ENCODE data around the gene GATAD2B.
A peak's percentile ranks its signal among the peaks of the same experiment; 100 is the strongest.

The GATAD2B gene

DNA sequence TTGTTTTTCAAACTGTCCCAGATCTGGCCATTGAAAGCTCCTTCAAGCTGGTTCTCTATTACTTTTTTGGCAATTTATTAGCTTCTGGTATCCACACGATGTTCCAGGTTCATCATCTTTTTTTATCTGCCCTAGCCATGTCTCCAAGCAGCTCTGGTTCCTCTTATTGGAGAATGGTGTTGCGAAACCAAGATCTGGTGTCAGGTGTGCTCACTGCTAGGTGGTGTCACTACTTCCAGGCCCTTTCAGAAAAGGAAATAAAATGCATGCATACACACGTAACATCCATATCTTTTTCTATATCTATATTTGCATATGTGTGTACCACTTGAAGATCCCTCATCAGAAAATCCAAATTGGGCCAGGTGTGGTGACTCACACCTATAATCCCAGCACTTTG lies 53.3 kb downstream of the GATAD2B start:
- Histone ChIP-seq H3K27me3 (ENCODE audit: insufficient read depth, poor library complexity, severe bottlenecking) (no peaks in the 10 kb centered on the region), H3K4me3 (replicated peaks; ENCODE audit: insufficient read depth, low read length) (no peak overlapping the region), H3K27ac (replicated peaks) (no peak overlapping the region)
- no peak for TF ChIP-seq SPI1 (IDR thresholded peaks at IDR 0.05; ENCODE audit: borderline replicate concordance, low read depth)
- no peak for TF ChIP-seq GABPA (IDR thresholded peaks at IDR 0.05; ENCODE audit: low read depth)
- TF ChIP-seq CTCF (IDR thresholded peaks at IDR 0.05; ENCODE audit: insufficient read depth, low read length), result no peak
- no peak for TF ChIP-seq POLR2AphosphoS5 (IDR thresholded peaks at IDR 0.05; ENCODE audit: low read depth)
- TF ChIP-seq, protein P1, sequence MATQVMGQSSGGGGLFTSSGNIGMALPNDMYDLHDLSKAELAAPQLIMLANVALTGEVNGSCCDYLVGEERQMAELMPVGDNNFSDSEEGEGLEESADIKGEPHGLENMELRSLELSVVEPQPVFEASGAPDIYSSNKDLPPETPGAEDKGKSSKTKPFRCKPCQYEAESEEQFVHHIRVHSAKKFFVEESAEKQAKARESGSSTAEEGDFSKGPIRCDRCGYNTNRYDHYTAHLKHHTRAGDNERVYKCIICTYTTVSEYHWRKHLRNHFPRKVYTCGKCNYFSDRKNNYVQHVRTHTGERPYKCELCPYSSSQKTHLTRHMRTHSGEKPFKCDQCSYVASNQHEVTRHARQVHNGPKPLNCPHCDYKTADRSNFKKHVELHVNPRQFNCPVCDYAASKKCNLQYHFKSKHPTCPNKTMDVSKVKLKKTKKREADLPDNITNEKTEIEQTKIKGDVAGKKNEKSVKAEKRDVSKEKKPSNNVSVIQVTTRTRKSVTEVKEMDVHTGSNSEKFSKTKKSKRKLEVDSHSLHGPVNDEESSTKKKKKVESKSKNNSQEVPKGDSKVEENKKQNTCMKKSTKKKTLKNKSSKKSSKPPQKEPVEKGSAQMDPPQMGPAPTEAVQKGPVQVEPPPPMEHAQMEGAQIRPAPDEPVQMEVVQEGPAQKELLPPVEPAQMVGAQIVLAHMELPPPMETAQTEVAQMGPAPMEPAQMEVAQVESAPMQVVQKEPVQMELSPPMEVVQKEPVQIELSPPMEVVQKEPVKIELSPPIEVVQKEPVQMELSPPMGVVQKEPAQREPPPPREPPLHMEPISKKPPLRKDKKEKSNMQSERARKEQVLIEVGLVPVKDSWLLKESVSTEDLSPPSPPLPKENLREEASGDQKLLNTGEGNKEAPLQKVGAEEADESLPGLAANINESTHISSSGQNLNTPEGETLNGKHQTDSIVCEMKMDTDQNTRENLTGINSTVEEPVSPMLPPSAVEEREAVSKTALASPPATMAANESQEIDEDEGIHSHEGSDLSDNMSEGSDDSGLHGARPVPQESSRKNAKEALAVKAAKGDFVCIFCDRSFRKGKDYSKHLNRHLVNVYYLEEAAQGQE (IDR thresholded peaks at IDR 0.05; ENCODE audit: insufficient replicate concordance, low read depth), result no peak
- peak in 1 of 2 experiments; percentile 39 for DNase-seq (ENCODE audit: low read depth in 1 of 2, low spot score in 1 of 2)

DNA sequence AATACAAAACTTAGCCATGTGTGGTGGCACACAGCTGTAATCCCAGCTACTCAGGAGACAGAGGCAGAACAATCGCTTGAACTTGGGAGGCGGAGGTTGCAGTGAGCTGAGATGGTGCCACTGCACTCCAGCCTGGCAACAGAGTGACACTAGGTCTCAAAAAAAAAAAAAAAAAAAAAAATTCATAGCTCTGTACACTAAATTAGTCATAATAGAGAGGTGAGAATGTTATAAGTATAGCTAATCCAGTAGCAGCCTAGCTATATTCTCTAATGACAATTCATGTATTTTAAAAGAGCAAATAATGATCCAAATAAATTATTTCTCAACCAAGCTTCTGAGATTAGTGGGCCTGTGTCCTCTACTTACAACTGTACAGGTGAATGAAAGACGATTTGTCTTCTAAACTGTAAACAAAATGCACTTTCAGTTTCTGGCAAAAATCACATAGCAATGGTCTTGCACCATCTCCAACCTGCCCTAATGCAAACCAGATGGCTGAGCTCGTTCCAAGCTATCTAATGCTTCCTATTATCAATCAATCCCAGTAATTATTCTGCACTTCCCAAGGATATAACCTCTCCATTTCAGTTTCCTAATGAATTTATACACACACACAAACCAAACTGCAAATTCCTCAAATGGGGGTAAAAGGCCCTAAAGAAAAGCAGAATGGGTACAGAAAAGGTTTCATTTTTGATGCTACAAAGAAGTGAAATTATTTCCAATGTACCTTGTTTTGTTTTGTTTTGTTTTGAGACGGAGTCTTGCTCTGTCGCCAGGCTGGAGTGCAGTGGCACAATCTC lies 56.5 kb downstream of the GATAD2B start:
- H3K27me3 ChIP-seq (ENCODE audit: insufficient read depth, poor library complexity, severe bottlenecking), result no peaks in the 10 kb centered on the region
- no peak overlapping the region for H3K4me3 ChIP-seq (replicated peaks; ENCODE audit: insufficient read depth, low read length)
- TF ChIP-seq, protein P1 (IDR thresholded peaks at IDR 0.05; ENCODE audit: insufficient replicate concordance, low read depth), result no peak
- no peak for TF ChIP-seq POLR2AphosphoS5 (IDR thresholded peaks at IDR 0.05; ENCODE audit: low read depth)
- TF ChIP-seq GABPA (IDR thresholded peaks at IDR 0.05; ENCODE audit: low read depth), result no peak
- no peak for TF ChIP-seq SPI1 (IDR thresholded peaks at IDR 0.05; ENCODE audit: borderline replicate concordance, low read depth)
- TF ChIP-seq CTCF (IDR thresholded peaks at IDR 0.05; ENCODE audit: insufficient read depth, low read length), result no peak
- no peak overlapping the region for H3K27ac ChIP-seq (replicated peaks)
- DNase-seq (ENCODE audit: low read depth in 1 of 2, low spot score in 1 of 2), result no peak

DNA sequence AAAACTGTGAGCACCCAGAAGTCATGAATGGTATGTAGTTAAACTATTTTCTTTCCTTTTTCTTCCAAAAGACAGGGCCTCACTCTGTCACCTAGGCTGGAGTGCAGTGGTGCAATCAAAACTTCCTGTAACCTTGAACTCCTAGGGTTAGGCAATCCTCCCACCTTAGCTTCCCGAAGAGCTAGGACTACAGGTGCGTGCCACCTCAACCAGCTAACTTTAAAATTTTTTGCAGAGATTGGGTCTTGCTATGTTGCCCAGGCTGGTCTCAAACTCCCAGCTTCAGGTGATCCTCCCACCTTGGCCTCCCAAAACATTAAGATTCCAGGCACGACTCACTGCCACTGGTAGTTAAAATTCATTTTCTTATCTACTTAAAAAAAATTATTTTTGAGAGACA lies 62.5 kb downstream of the GATAD2B start:
- Histone ChIP-seq H3K4me3 (replicated peaks; ENCODE audit: insufficient read depth, low read length) (no peak overlapping the region), H3K27ac (replicated peaks) (no peak overlapping the region), H3K27me3 (ENCODE audit: insufficient read depth, poor library complexity, severe bottlenecking) (no peaks in the 10 kb centered on the region)
- DNase-seq (ENCODE audit: low read depth in 1 of 2, low spot score in 1 of 2), result no peak
- TF ChIP-seq GABPA (IDR thresholded peaks at IDR 0.05; ENCODE audit: low read depth) (no peak), SPI1 (IDR thresholded peaks at IDR 0.05; ENCODE audit: borderline replicate concordance, low read depth) (no peak), POLR2AphosphoS5 (IDR thresholded peaks at IDR 0.05; ENCODE audit: low read depth) (no peak), CTCF (IDR thresholded peaks at IDR 0.05; ENCODE audit: insufficient read depth, low read length) (no peak)
- TF ChIP-seq, protein P1 (IDR thresholded peaks at IDR 0.05; ENCODE audit: insufficient replicate concordance, low read depth), result no peak
